SU-DHL-6 (cell line): Measurements from ENCODE around the gene MDM4.
A peak's percentile ranks its signal among the peaks of the same experiment; 100 is the strongest.

Source experiments
- H2AFZ ChIP-seq: fragments of 200-600 bp; sonication (generic); 2 replicates; pipeline ENCODE4 v1.6.1; 2014; ENCODE audit warnings: low read depth, mild to moderate bottlenecking, moderate library complexity, mixed read lengths, antibody characterized with exemption, low read length; ENCODE audit not compliant: severe bottlenecking
- H3F3A ChIP-seq: fragments of 200-600 bp; shearing (Covaris generic); 2 replicates; pipeline ENCODE4 v1.6.0; 2016; ENCODE audit warnings: antibody characterized with exemption, mild to moderate bottlenecking; ENCODE audit not compliant: insufficient read depth
- H3K27ac ChIP-seq: fragments of 200-600 bp; sonication (generic); 2 replicates; pipeline ENCODE4 v1.5.1; 2016; ENCODE audit warnings: low read depth, mild to moderate bottlenecking, low read length, moderate library complexity, mixed read lengths
- H3K27me3 ChIP-seq: fragments of 200-600 bp; sonication (generic), shearing (Covaris generic); 2 replicates; pipeline ENCODE4 v1.6.0; 2014; ENCODE audit warnings: mild to moderate bottlenecking, low read length
- H3K36me3 ChIP-seq: fragments of 200-600 bp; sonication (generic); 2 replicates; pipeline ENCODE4 v1.6.1; 2014; ENCODE audit warnings: mild to moderate bottlenecking, low read length, mixed read lengths
- H3K4me2 ChIP-seq: fragments of 300-600, 200-600 bp; shearing (Covaris generic), sonication (generic); 2 replicates; pipeline ENCODE4 v1.6.0; 2014; ENCODE audit warnings: low read length, low read depth, mild to moderate bottlenecking; ENCODE audit not compliant: poor library complexity, severe bottlenecking
- H3K4me3 ChIP-seq: fragments of 200-600 bp; sonication (generic); 2 replicates; pipeline ENCODE4 v1.5.1; 2014; ENCODE audit warnings: antibody characterized with exemption, low read length, mild to moderate bottlenecking, mixed read lengths; ENCODE audit not compliant: insufficient read depth, poor library complexity, severe bottlenecking
- H3K79me2 ChIP-seq: fragments of 200-600 bp; sonication (generic); 2 replicates; pipeline ENCODE4 v1.6.1; 2014; ENCODE audit warnings: mild to moderate bottlenecking, low read length, moderate library complexity; ENCODE audit not compliant: insufficient read depth
- H3K9ac ChIP-seq: fragments of 200-600 bp; sonication (generic); 2 replicates; pipeline ENCODE4 v1.7.0; 2014; ENCODE audit warnings: mild to moderate bottlenecking, low read length
- H3K9me2 ChIP-seq: fragments of 200-600 bp; sonication (generic); replicated peaks from 2 replicates; pipeline ENCODE4 v1.6.1; 2014; ENCODE audit warnings: low read length; ENCODE audit not compliant: insufficient read depth
- H3K9me3 ChIP-seq: fragments of 200-600 bp; sonication (generic); 2 replicates; pipeline ENCODE4 v1.6.1; 2014; ENCODE audit warnings: low read length, mixed read lengths; ENCODE audit not compliant: insufficient read depth
- H4K20me1 ChIP-seq: fragments of 200-600 bp; sonication (generic); 2 replicates; pipeline ENCODE4 v1.6.1; 2014; ENCODE audit warnings: low read depth, mild to moderate bottlenecking, antibody characterized with exemption, low read length, moderate library complexity, mixed read lengths
- CTCF ChIP-seq: fragments of 200-600 bp; sonication (generic); IDR thresholded peaks from one replicate; pipeline ENCODE4 v1.5.1; 2017; ENCODE audit warnings: antibody characterized with exemption, mild to moderate bottlenecking, low read length, moderate library complexity; ENCODE audit not compliant: insufficient read depth, poor library complexity, severe bottlenecking
- EZH2phosphoT487 ChIP-seq: fragments of 200-600 bp; sonication (generic), shearing (Covaris generic); conservative IDR thresholded peaks from 2 replicates; pipeline ENCODE4 v1.6.1; 2018; ENCODE audit warnings: mild to moderate bottlenecking, antibody characterized with exemption, low read length, moderate library complexity, mixed read lengths

The MDM4 gene

GRCh38 chr1:204506969-204507316 lies 9.3 kb upstream of the MDM4 start:
- Histone ChIP-seq H3F3A (peaks cover 28% of the 10 kb centered on the region), H3K9me2 (no peaks in the 10 kb centered on the region), H3K36me3 (no peaks in the 10 kb centered on the region), H3K4me2 (peak overlapping the region; percentile 100), H2AFZ (peak overlapping the region; percentile 91), H3K79me2 (no peaks in the 10 kb centered on the region), H4K20me1 (no peaks in the 10 kb centered on the region), H3K9me3 (no peaks in the 10 kb centered on the region), H3K9ac (peak overlapping the region; percentile 64), H3K27ac (peak overlapping the region; percentile 80), H3K27me3 (no peaks in the 10 kb centered on the region), H3K4me3 (peak overlapping the region; percentile 74)
- no peak for TF ChIP-seq EZH2phosphoT487
- TF ChIP-seq CTCF: no peak

- H3K27me3 ChIP-seq: no peaks in the 10 kb centered on the region
- no peaks in the 10 kb centered on the region for H3K9me2 ChIP-seq
- H4K20me1 ChIP-seq: no peaks in the 10 kb centered on the region
- no peaks in the 10 kb centered on the region for H3K9me3 ChIP-seq
- peak overlapping the region; percentile 64 for H3K9ac ChIP-seq
- H3K4me3 ChIP-seq: peak overlapping the region; percentile 74
- H3K27ac ChIP-seq: peak overlapping the region; percentile 80
- TF ChIP-seq CTCF (no peak), EZH2phosphoT487 (no peak)
- peaks cover 33% of the 10 kb centered on the region for H3F3A ChIP-seq
- peak overlapping the region; percentile 100 for H3K4me2 ChIP-seq
- H2AFZ ChIP-seq: peak overlapping the region; percentile 91
- no peaks in the 10 kb centered on the region for H3K79me2 ChIP-seq
- no peaks in the 10 kb centered on the region for H3K36me3 ChIP-seq
These were observed 8.7 kb upstream of the MDM4 start for GRCh38 chr1:204507317-204508105.

DNA sequence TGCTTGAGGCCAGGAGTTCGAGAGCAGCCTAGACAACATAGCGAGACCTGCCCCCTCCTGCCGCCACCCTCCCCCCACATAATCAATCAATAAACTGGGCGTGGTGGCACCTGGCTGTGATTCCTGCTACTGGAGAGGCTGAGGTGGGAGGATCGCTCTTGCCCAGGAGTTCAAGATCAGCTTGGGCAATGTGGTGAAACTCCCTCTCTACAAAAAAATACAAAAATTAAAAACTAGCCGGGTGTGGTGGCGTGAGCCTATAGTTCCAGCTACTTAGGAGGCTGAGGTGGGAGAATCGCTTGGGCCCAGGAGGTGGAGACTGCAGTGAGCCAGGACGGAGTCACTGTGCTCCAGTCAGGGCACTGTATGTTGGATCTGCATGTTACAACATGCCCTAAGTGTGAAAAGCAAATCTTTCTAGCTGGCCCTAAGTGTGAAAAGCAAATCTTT lies 7.0 kb upstream of the MDM4 start:
- no peak overlapping the region for H3K9ac ChIP-seq
- H3K9me2 ChIP-seq: no peaks in the 10 kb centered on the region
- no peaks in the 10 kb centered on the region for H3K79me2 ChIP-seq
- no peaks in the 10 kb centered on the region for H3K9me3 ChIP-seq
- no peak overlapping the region for H3K4me3 ChIP-seq
- no peak overlapping the region for H3K4me2 ChIP-seq
- H3K36me3 ChIP-seq: no peaks in the 10 kb centered on the region
- H3F3A ChIP-seq: peaks cover 46% of the 10 kb centered on the region
- no peak overlapping the region for H3K27ac ChIP-seq
- TF ChIP-seq CTCF: no peak
- TF ChIP-seq EZH2phosphoT487: no peak
- no peaks in the 10 kb centered on the region for H4K20me1 ChIP-seq
- no peaks in the 10 kb centered on the region for H3K27me3 ChIP-seq
- no peak overlapping the region for H2AFZ ChIP-seq
